NB4 (cell line): Measurements from ENCODE around the gene LOC128125822.

Experiments used
- DNase-seq: peaks from one replicate; pipeline ENCODE4 v3.0.0; 2010; ENCODE audit warnings: low read depth
- H3K4me3 ChIP-seq: one replicate; pipeline ENCODE4 v1.5.1; 2011; ENCODE audit warnings: mild to moderate bottlenecking, low read depth, low read length, moderate library complexity
- MYC ChIP-seq: IDR thresholded peaks from 2 replicates; pipeline ENCODE4 v1.6.1; 2011; ENCODE audit warnings: low read depth, low read length
- POLR2A ChIP-seq: IDR thresholded peaks from 2 replicates; pipeline ENCODE4 v1.6.1; 2011; ENCODE audit warnings: mild to moderate bottlenecking; ENCODE audit not compliant: insufficient read length; ENCODE audit errors: extremely low read depth
- TF ChIP-seq, protein P1 (sequence below): IDR thresholded peaks from 2 replicates; pipeline ENCODE4 v1.6.1; 2011; ENCODE audit warnings: low read depth, low read length
- TF ChIP-seq, protein P2 (sequence below): IDR thresholded peaks from one replicate; pipeline ENCODE4 v1.5.1; 2012; ENCODE audit warnings: low read depth, low read length

The LOC128125822 gene

DNA sequence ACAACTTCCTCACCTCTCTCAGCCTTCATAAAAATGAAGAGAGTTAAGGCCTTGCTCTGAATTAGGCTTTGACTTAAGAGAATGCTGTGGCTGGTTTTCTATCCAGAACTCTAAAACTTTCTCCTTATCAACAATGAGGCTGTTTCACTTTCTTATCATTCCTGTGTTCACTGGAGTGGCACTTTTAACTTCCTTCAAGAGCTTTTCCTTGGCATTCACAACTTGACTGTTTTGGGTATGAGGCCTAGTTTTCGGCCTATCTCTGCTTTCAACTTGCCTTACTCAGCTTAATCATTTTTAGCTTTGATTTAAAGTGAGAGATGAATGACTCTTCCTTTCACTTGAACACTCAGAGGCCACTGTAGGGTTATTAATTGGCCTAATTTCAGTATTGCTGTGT is 4.3 kb upstream of the LOC128125822 start:
- TF ChIP-seq POLR2A, result no peak
- H3K4me3 ChIP-seq, result no peak overlapping the region
- DNase-seq, result no peak

DNA sequence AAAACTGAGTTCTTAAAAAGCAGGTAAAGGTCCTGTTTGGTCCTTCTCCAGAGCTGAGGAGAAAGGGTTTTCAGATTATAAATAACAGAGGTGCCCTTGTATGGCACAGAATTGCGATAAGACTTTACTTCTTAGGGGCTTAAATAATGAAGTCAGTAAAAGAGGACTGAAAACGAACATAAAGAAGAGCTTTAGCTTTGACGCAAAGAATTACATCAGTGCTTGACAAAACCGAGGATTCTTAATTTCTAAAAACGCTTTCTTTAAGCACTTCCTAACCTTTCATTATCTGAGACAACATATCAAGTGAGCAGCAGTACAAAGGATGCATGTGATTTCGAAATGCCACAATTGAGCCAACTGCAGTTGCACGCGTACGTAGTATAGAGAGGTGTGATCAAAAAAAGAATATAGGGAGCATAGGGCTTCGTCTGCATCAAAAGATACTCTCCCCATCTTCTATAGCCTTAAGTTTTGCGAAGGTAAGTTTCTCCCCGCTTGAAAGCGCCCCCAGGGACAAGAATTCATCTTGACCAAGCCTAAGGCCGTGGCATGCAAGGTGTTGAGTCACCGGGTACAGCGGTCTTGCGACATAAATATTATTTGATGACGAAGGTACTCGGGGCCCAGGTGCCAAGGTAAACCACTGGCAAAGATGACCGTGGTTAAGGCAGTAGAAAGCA is 778 bp upstream of the LOC128125822 start:
- H3K4me3 ChIP-seq, result peak overlapping the region; percentile 85
- DNase-seq, result peak; percentile 72
- TF ChIP-seq POLR2A (no peak), MYC (peak; percentile 44; the same call in 1 of the 2 replicates)
- TF ChIP-seq, protein P1, sequence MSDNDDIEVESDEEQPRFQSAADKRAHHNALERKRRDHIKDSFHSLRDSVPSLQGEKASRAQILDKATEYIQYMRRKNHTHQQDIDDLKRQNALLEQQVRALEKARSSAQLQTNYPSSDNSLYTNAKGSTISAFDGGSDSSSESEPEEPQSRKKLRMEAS, result peak; percentile 54; the same call in 1 of the 2 replicates
- TF ChIP-seq, protein P2, sequence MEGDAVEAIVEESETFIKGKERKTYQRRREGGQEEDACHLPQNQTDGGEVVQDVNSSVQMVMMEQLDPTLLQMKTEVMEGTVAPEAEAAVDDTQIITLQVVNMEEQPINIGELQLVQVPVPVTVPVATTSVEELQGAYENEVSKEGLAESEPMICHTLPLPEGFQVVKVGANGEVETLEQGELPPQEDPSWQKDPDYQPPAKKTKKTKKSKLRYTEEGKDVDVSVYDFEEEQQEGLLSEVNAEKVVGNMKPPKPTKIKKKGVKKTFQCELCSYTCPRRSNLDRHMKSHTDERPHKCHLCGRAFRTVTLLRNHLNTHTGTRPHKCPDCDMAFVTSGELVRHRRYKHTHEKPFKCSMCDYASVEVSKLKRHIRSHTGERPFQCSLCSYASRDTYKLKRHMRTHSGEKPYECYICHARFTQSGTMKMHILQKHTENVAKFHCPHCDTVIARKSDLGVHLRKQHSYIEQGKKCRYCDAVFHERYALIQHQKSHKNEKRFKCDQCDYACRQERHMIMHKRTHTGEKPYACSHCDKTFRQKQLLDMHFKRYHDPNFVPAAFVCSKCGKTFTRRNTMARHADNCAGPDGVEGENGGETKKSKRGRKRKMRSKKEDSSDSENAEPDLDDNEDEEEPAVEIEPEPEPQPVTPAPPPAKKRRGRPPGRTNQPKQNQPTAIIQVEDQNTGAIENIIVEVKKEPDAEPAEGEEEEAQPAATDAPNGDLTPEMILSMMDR, result no peak

DNA sequence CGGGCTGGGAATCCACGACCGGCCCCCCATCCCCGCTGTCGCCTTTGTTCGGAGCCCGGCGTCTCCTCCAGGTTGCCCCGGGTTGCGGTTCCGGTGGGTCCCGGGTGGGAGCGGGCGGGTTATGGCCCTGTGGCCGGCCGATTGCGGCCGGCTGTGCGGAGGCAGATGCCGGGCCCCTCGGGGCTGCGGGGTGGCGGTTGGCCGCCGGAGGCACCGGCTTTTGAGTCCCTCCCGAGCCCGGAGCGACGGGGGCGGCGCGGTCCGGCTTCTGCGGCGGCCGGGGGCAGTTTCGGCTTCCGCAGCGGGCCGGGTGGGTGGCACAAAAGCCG is 431 bp downstream of the LOC128125822 start:
- peak overlapping the region; percentile 89 for H3K4me3 ChIP-seq
- TF ChIP-seq, protein P2, result no peak
- TF ChIP-seq, protein P1, result no peak
- TF ChIP-seq MYC, result no peak
- no peak for TF ChIP-seq POLR2A
- DNase-seq, result no peak

DNA sequence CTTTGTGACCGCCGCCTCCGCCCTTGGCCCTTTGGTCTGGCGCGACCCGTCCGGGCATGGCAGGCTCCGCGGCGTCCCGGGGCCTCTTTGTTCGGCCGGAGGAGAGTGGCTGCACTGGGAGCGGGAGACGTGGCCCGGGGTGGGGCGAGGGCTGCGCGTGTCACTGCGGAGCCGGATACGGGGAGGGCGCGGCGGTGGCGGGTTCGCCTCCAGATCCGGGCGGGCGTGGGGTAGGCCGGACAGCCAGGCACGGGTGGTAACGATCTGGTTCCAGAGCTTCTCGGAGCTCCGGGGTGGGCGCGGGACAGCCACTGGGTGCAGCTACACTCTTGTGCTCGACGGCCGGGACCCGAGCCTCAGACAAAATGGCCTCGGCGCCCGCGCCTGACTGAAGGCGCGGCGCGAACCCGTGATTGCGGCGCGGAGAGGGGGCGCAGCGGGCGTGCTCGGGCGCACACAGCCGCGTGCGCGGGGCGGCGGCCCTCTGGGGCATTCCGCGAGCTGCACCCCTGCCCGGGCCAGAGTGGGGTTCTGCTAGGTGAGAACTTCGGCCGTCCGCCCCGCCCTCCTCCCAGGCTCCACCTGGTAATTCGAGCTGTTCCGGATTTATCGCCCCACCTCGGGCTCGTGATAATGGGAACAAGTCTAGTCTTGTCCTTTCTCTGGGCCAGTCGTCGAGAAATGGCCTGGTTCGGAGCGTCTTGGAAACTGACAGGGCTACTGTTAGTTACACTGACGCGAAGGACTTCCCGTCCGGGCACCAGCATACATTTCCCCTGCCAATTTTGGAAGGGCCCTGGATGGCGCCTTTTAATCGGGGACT is 1.0 kb downstream of the LOC128125822 start:
- DNase-seq, result peak; percentile 74
- peak; percentile 60 for TF ChIP-seq POLR2A
- TF ChIP-seq, protein P2, result no peak
- TF ChIP-seq, protein P1, result peak; percentile 34; the same call in 1 of the 2 replicates
- peak; percentile 31; the same call in 1 of the 2 replicates for TF ChIP-seq MYC
- H3K4me3 ChIP-seq, result peak overlapping the region; percentile 89

DNA sequence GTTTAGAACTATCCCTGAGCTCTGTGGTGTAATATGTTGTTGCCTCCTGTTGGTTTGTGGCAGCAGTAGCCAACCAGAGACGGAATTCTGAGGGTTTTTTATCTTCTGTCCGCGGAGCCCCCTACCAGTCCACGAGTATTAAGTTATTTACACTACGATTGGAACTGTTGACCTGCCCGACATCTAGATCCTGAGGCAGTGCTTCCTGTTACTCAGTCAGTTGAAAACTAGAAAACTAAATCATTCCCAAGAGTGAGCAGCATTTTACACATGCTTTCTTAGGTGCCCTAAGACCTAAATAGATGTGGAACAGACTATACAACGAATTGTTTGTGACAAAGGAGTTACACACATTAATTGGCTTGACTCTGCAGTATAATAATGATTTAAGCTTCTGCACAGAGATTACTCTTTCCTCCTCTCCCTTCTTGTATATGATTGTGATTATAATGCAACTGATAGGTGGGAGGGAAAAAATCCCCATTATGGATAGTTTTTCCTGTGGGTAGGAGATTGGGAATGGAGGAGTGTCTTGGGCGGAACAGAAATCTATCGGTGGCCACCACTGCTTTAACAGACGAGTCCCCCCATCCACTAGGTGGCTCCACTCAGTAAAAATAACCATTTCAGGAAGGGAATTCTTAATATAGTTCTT is 1.7 kb downstream of the LOC128125822 start:
- DNase-seq, result peak; percentile 74
- TF ChIP-seq, protein P2, result peak; percentile 53
- TF ChIP-seq, protein P1, result no peak
- no peak for TF ChIP-seq POLR2A

DNA sequence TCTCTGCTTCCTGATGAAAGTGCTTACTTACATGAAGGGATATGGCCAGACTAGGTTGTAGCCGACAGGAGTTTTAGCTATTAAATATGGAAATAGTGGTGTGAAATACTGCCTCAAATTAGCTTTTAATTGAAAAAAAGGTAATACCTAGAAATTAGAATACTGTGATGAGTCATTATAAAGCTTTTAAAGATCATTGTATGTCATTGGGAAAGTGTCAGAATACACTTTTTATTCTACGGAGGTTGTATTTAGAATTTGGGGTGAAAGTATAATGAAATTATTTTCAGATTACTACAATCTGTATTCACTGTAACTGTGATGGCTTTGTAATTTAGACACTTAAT is 2.2 kb downstream of the LOC128125822 start:
- peak overlapping the region; percentile 89 for H3K4me3 ChIP-seq
- no peak for DNase-seq
- no peak for TF ChIP-seq MYC
- TF ChIP-seq, protein P1, result no peak
- no peak for TF ChIP-seq POLR2A
- TF ChIP-seq, protein P2, result no peak

More for the DNA sequence above, 1.7 kb downstream of the LOC128125822 start:
- peak overlapping the region; percentile 89 for H3K4me3 ChIP-seq
